HepG2 (cell line): ENCODE results near the gene RBP3.

Experiments used
- CCAR2 ChIP-seq: fragments of 200-400 bp; formaldehyde crosslinking; optimal IDR thresholded peaks from 2 replicates; pipeline ENCODE3; 2018; ENCODE audit warnings: low read depth, mild to moderate bottlenecking, low read length, moderate library complexity
- EP300 ChIP-seq, 3 experiments: sonication (generic) in 1 of 3; formaldehyde crosslinking in 1 of 3; IDR thresholded peaks; 2 replicates each; pipeline versions ENCODE4 v1.5.1 to v1.6.1; 2011 to 2020; ENCODE audit warnings: low read depth in 2 of 3, low read length in 2 of 3, borderline replicate concordance in 1 of 3, improper control_type of control experiment in 1 of 3, mild to moderate bottlenecking in 1 of 3, missing genetic modification reagents in 1 of 3, moderate library complexity in 1 of 3
- JARID2 ChIP-seq: sonication (generic); formaldehyde crosslinking; IDR thresholded peaks from 2 replicates; pipeline ENCODE4 v1.8.1; 2023; ENCODE audit warnings: missing genetic modification reagents, inconsistent platforms; ENCODE audit not compliant: insufficient replicate concordance
- JUND ChIP-seq: sonication (generic); formaldehyde crosslinking; IDR thresholded peaks from 2 replicates; pipeline ENCODE4 v1.8.0; 2022; ENCODE audit warnings: mild to moderate bottlenecking, missing genetic modification reagents
- POLR2A ChIP-seq, 2 experiments: IDR thresholded peaks; 2 replicates each; pipeline ENCODE4 v1.6.1; 2011; ENCODE audit warnings: low read depth in 2 of 2, low read length in 2 of 2, mild to moderate bottlenecking in 1 of 2, moderate library complexity in 1 of 2; ENCODE audit not compliant: insufficient read depth in 1 of 2
- RORA ChIP-seq: sonication (generic); formaldehyde crosslinking; IDR thresholded peaks from 2 replicates; pipeline ENCODE4 v1.5.0; 2020; ENCODE audit warnings: mild to moderate bottlenecking, missing genetic modification reagents, moderate library complexity
- YY1 ChIP-seq: IDR thresholded peaks from 2 replicates; pipeline ENCODE4 v1.6.1; 2011; ENCODE audit warnings: low read length, low read depth, moderate library complexity, mild to moderate bottlenecking; ENCODE audit not compliant: insufficient read depth, insufficient replicate concordance
- ZFP1 ChIP-seq: IDR thresholded peaks from 2 replicates; pipeline ENCODE4 v1.6.1; 2016
- ZNF30 ChIP-seq: sonication (generic); formaldehyde crosslinking; IDR thresholded peaks from 2 replicates; pipeline ENCODE4 v1.5.0; 2020; ENCODE audit warnings: mild to moderate bottlenecking, missing genetic modification reagents
- ZNF792 ChIP-seq: IDR thresholded peaks from 2 replicates; pipeline ENCODE4 v1.6.1; 2016
- TF ChIP-seq, protein P1 (sequence below): sonication (generic); formaldehyde crosslinking; IDR thresholded peaks from 2 replicates; pipeline ENCODE4 v1.5.1; 2020; ENCODE audit warnings: missing genetic modification reagents, mild to moderate bottlenecking, borderline replicate concordance
- TF ChIP-seq, protein P2 (sequence below): sonication (generic); formaldehyde crosslinking; IDR thresholded peaks from 2 replicates; pipeline ENCODE4 v1.5.0; 2020; ENCODE audit warnings: mild to moderate bottlenecking, missing genetic modification reagents, moderate library complexity
- TF ChIP-seq, protein P3 (sequence below): sonication (generic); formaldehyde crosslinking; IDR thresholded peaks from 2 replicates; pipeline ENCODE4 v1.4.0; 2020; ENCODE audit warnings: missing genetic modification reagents
- TF ChIP-seq, protein P4 (sequence below): sonication (generic); formaldehyde crosslinking; conservative IDR thresholded peaks from 2 replicates; pipeline ENCODE4 v1.8.0; 2022; ENCODE audit warnings: mild to moderate bottlenecking, moderate library complexity, missing genetic modification reagents

DNA sequence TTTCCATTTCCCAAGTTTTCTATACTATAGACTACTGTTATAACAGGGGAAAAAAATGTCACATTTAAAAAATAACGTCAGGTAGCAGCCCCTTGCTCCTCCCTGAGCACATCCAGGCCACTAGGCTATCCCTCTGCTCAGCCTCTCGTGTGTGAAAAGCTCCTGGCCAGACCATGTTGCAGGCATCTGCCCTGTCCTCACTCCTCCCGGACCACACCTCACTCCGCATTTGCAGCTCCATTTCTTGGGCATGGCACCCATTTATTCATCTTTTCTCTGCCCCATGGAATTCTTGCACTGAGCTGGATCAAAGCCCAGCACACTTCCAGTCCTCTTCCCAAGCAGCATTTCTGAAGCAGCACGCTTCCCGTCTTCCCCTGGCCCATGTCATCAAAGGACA, 27.4 kb upstream of the RBP3 start:
- TF ChIP-seq YY1 (no peak), RORA (no peak), JARID2 (CRISPR knock-in tag) (no peak), ZNF30 (CRISPR knock-in tag) (no peak), JUND (CRISPR knock-in tag) (no peak), CCAR2 (no peak), POLR2A (IDR thresholded peaks at IDR 0.05; ENCODE audit: insufficient read depth in 1 of 2, low read depth in 2 of 2, low read length in 2 of 2) (no peak), ZNF792 (no peak), EP300 (IDR thresholded peaks at IDR 0.05; ENCODE audit: low read depth in 2 of 2, low read length in 2 of 2) (no peak), EP300 (CRISPR knock-in tag; IDR thresholded peaks at IDR 0.05; ENCODE audit: borderline replicate concordance) (no peak), ZFP1 (CRISPR knock-in tag) (no peak)
- TF ChIP-seq, protein P1, sequence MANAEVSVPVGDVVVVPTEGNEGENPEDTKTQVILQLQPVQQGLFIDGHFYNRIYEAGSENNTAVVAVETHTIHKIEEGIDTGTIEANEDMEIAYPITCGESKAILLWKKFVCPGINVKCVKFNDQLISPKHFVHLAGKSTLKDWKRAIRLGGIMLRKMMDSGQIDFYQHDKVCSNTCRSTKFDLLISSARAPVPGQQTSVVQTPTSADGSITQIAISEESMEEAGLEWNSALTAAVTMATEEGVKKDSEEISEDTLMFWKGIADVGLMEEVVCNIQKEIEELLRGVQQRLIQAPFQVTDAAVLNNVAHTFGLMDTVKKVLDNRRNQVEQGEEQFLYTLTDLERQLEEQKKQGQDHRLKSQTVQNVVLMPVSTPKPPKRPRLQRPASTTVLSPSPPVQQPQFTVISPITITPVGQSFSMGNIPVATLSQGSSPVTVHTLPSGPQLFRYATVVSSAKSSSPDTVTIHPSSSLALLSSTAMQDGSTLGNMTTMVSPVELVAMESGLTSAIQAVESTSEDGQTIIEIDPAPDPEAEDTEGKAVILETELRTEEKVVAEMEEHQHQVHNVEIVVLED, result no peak
- TF ChIP-seq, protein P2, sequence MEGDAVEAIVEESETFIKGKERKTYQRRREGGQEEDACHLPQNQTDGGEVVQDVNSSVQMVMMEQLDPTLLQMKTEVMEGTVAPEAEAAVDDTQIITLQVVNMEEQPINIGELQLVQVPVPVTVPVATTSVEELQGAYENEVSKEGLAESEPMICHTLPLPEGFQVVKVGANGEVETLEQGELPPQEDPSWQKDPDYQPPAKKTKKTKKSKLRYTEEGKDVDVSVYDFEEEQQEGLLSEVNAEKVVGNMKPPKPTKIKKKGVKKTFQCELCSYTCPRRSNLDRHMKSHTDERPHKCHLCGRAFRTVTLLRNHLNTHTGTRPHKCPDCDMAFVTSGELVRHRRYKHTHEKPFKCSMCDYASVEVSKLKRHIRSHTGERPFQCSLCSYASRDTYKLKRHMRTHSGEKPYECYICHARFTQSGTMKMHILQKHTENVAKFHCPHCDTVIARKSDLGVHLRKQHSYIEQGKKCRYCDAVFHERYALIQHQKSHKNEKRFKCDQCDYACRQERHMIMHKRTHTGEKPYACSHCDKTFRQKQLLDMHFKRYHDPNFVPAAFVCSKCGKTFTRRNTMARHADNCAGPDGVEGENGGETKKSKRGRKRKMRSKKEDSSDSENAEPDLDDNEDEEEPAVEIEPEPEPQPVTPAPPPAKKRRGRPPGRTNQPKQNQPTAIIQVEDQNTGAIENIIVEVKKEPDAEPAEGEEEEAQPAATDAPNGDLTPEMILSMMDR (CRISPR knock-in tag), result no peak
- TF ChIP-seq, protein P3, sequence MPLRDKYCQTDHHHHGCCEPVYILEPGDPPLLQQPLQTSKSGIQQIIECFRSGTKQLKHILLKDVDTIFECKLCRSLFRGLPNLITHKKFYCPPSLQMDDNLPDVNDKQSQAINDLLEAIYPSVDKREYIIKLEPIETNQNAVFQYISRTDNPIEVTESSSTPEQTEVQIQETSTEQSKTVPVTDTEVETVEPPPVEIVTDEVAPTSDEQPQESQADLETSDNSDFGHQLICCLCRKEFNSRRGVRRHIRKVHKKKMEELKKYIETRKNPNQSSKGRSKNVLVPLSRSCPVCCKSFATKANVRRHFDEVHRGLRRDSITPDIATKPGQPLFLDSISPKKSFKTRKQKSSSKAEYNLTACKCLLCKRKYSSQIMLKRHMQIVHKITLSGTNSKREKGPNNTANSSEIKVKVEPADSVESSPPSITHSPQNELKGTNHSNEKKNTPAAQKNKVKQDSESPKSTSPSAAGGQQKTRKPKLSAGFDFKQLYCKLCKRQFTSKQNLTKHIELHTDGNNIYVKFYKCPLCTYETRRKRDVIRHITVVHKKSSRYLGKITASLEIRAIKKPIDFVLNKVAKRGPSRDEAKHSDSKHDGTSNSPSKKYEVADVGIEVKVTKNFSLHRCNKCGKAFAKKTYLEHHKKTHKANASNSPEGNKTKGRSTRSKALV (CRISPR knock-in tag), result no peak
- TF ChIP-seq, protein P4, sequence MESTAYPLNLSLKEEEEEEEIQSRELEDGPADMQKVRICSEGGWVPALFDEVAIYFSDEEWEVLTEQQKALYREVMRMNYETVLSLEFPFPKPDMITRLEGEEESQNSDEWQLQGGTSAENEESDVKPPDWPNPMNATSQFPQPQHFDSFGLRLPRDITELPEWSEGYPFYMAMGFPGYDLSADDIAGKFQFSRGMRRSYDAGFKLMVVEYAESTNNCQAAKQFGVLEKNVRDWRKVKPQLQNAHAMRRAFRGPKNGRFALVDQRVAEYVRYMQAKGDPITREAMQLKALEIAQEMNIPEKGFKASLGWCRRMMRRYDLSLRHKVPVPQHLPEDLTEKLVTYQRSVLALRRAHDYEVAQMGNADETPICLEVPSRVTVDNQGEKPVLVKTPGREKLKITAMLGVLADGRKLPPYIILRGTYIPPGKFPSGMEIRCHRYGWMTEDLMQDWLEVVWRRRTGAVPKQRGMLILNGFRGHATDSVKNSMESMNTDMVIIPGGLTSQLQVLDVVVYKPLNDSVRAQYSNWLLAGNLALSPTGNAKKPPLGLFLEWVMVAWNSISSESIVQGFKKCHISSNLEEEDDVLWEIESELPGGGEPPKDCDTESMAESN (CRISPR knock-in tag), result no peak
